ENCODE data around the gene CYP21A2. TPM values are rescaled to one million over a fixed set of nuclear protein-coding genes. Genes with fewer than 3 reads are reported as not detected.

CYP21A2 gene
- total RNA-seq, 2 experiments from 2014 or later, result not detected

DNA sequence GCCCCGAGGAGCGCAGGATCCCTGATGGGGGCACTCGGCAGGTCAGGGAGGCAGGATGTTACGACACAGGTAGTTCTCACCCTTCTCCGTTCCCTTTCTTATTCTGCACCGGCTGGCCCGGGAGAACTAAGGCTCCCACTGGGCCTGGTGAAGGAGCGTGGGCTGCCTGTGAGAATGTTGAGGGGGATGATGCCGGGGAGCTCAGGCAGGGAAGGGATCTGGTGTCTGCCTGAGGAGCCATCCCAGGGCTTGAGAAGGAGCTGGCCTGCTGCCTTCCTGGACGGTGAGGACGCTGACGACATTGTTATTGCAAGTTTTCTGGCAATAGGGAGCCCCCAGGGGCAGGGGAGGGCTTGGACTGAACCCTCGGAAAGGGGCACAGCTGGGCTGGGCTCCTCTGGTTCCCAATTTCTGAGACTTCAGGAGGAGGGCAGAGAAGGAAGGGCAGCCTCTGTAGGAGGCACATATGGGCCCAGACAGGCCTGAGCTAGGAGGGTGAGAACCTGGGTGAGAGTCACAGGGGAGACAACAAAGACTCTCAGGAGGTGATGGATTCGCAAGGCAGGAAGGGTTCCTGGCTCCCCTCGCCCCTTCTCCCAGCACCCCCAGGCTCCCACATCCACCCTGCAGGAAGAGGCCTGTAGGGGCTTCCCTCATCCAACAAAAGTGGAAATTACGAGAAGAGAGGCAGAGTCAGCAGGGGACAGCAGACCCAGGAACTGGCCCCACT lies 32.8 kb downstream of the CYP21A2 start:
- no peak for TF ChIP-seq EZH2phosphoT487 (IDR thresholded peaks at IDR 0.05; ENCODE audit: borderline replicate concordance, low read depth, low read length)
- TF ChIP-seq, protein P1, sequence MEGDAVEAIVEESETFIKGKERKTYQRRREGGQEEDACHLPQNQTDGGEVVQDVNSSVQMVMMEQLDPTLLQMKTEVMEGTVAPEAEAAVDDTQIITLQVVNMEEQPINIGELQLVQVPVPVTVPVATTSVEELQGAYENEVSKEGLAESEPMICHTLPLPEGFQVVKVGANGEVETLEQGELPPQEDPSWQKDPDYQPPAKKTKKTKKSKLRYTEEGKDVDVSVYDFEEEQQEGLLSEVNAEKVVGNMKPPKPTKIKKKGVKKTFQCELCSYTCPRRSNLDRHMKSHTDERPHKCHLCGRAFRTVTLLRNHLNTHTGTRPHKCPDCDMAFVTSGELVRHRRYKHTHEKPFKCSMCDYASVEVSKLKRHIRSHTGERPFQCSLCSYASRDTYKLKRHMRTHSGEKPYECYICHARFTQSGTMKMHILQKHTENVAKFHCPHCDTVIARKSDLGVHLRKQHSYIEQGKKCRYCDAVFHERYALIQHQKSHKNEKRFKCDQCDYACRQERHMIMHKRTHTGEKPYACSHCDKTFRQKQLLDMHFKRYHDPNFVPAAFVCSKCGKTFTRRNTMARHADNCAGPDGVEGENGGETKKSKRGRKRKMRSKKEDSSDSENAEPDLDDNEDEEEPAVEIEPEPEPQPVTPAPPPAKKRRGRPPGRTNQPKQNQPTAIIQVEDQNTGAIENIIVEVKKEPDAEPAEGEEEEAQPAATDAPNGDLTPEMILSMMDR (conservative IDR thresholded peaks at IDR 0.05; ENCODE audit: low read length), result no peak
- H3K9me2 ChIP-seq (ENCODE audit: insufficient read depth, low read length), result no peaks in the 10 kb centered on the region
- H3K4me1 ChIP-seq (ENCODE audit: insufficient read depth, low read length, poor library complexity, severe bottlenecking), result no peaks in the 10 kb centered on the region
- no peaks in the 10 kb centered on the region for H3K79me2 ChIP-seq (ENCODE audit: insufficient read depth, low read depth, low read length)
- BruUV-seq (replicated peaks), result no TSS peak
- no peaks in the 10 kb centered on the region for H3K9me3 ChIP-seq (ENCODE audit: low read length)
- no peak for DNase-seq (ENCODE audit: low spot score)
- H3K36me3 ChIP-seq (ENCODE audit: insufficient read depth, low read length), result no peaks in the 10 kb centered on the region
- H4K20me1 ChIP-seq (ENCODE audit: insufficient read depth, low read length), result no peaks in the 10 kb centered on the region
- ChIA-PET CTCF (ENCODE audit: unreplicated experiment) (no interaction called here), POLR2A (interaction anchor here (0.7 kb wide), 2 partner anchors 7 to 173 kb away, joined by 3 to 5 read pairs; no protein-coding TSS in a partner anchor)
- no peak overlapping the region for H2AFZ ChIP-seq (ENCODE audit: low read length)
- no peak overlapping the region for H3K4me2 ChIP-seq (ENCODE audit: low read length)
- H3K4me3 ChIP-seq (ENCODE audit: low read depth, low read length, poor library complexity, severe bottlenecking), result no peak overlapping the region
- intact Hi-C loops (cut with micrococcal nuclease; ENCODE audit: unreplicated experiment), result no loop called here
- no peak overlapping the region for H3K27ac ChIP-seq (ENCODE audit: low read depth, low read length, poor library complexity, severe bottlenecking)

DNA sequence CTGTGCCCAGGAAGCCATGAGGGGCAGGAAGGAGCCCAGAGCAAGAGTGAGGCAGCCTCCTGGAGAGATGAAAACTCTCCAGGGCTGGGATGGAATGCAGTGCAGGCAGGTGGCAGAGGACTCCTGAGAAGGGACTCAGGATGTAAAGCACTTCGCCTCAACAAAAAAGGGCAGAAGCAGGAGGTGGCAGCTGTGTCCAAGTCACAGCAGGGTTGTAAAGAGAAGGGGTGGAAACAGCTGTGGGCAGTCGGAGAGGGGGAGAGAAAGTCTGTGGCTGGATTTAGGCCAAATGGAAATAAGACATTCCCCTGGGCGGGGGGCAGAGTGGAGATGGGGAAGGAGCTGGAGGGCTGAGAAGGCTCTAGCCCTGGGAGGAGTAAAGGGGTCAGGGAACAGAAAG lies 34.9 kb downstream of the CYP21A2 start:
- POLR2A ChIA-PET, result no interaction called here

DNA sequence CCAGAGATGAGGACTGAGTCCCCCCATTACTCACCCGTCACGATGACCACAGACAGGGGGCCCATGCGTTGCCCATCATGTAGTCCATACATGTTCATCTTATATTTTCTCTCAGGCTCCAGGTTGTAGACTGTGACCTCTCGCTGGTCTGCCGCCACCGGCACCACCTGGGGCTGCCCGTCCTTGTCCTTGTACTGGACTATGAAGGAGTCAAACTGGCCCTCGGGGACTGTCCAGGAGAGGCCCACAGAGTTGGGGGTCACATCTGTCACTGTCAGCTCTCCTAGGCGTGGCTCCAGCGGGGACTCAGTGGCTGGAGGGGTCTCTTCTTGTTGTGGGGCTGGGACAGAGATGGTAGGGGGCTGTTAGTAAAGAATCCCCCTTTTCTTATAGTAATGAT lies 35.4 kb downstream of the CYP21A2 start:
- DNase-seq (ENCODE audit: low spot score), result no peak
- no peak overlapping the region for H3K27ac ChIP-seq (ENCODE audit: low read depth, low read length, poor library complexity, severe bottlenecking)
- TF ChIP-seq EZH2phosphoT487 (IDR thresholded peaks at IDR 0.05; ENCODE audit: borderline replicate concordance, low read depth, low read length), result no peak
- TF ChIP-seq, protein P1 (conservative IDR thresholded peaks at IDR 0.05; ENCODE audit: low read length), result no peak
- H3K9me3 ChIP-seq (ENCODE audit: low read length), result no peaks in the 10 kb centered on the region
- no peaks in the 10 kb centered on the region for H3K9me2 ChIP-seq (ENCODE audit: insufficient read depth, low read length)
- H3K36me3 ChIP-seq (ENCODE audit: insufficient read depth, low read length), result no peaks in the 10 kb centered on the region
- no peaks in the 10 kb centered on the region for H3K4me1 ChIP-seq (ENCODE audit: insufficient read depth, low read length, poor library complexity, severe bottlenecking)
- H3K4me3 ChIP-seq (ENCODE audit: low read depth, low read length, poor library complexity, severe bottlenecking), result no peak overlapping the region
- H4K20me1 ChIP-seq (ENCODE audit: insufficient read depth, low read length), result no peaks in the 10 kb centered on the region
- no peak overlapping the region for H2AFZ ChIP-seq (ENCODE audit: low read length)
- ChIA-PET CTCF (ENCODE audit: unreplicated experiment) (no interaction called here), POLR2A (no interaction called here)
- no peaks in the 10 kb centered on the region for H3K79me2 ChIP-seq (ENCODE audit: insufficient read depth, low read depth, low read length)
- H3K4me2 ChIP-seq (ENCODE audit: low read length), result no peak overlapping the region
- intact Hi-C loops (cut with micrococcal nuclease; ENCODE audit: unreplicated experiment), result no loop called here
- BruUV-seq (replicated peaks), result no TSS peak

More for the DNA sequence above, 34.9 kb downstream of the CYP21A2 start:
- no peaks in the 10 kb centered on the region for H3K79me2 ChIP-seq (ENCODE audit: insufficient read depth, low read depth, low read length)
- DNase-seq (ENCODE audit: low spot score), result no peak
- H3K9me3 ChIP-seq (ENCODE audit: low read length), result no peaks in the 10 kb centered on the region
- no peak overlapping the region for H3K27ac ChIP-seq (ENCODE audit: low read depth, low read length, poor library complexity, severe bottlenecking)
- H3K4me1 ChIP-seq (ENCODE audit: insufficient read depth, low read length, poor library complexity, severe bottlenecking), result no peaks in the 10 kb centered on the region
- no peak overlapping the region for H3K4me2 ChIP-seq (ENCODE audit: low read length)
- BruUV-seq (replicated peaks), result no TSS peak
- no peaks in the 10 kb centered on the region for H3K36me3 ChIP-seq (ENCODE audit: insufficient read depth, low read length)
- TF ChIP-seq, protein P1 (conservative IDR thresholded peaks at IDR 0.05; ENCODE audit: low read length), result no peak
- no peak for TF ChIP-seq EZH2phosphoT487 (IDR thresholded peaks at IDR 0.05; ENCODE audit: borderline replicate concordance, low read depth, low read length)
- H4K20me1 ChIP-seq (ENCODE audit: insufficient read depth, low read length), result no peaks in the 10 kb centered on the region
- H3K9me2 ChIP-seq (ENCODE audit: insufficient read depth, low read length), result no peaks in the 10 kb centered on the region
- no peak overlapping the region for H3K4me3 ChIP-seq (ENCODE audit: low read depth, low read length, poor library complexity, severe bottlenecking)
- no peak overlapping the region for H2AFZ ChIP-seq (ENCODE audit: low read length)
- CTCF ChIA-PET (ENCODE audit: unreplicated experiment), result no interaction called here
- intact Hi-C loops (cut with micrococcal nuclease; ENCODE audit: unreplicated experiment), result no loop called here

All from OCI-LY7 (cell line).